NCI-H1417 (cell line): Measurements from ENCODE around the gene DLEC1.
"Not testable (repeated sequence)": the region's sequence is repeated elsewhere in the genome, so short reads cannot be mapped to it uniquely, and the experiment has no call there.

Experiments used
- DNase-seq, 3 experiments: peaks; one replicate each; lab custom pipeline; 2025; lab: John Stamatoyannopoulos, UW

Gene DLEC1

DNA sequence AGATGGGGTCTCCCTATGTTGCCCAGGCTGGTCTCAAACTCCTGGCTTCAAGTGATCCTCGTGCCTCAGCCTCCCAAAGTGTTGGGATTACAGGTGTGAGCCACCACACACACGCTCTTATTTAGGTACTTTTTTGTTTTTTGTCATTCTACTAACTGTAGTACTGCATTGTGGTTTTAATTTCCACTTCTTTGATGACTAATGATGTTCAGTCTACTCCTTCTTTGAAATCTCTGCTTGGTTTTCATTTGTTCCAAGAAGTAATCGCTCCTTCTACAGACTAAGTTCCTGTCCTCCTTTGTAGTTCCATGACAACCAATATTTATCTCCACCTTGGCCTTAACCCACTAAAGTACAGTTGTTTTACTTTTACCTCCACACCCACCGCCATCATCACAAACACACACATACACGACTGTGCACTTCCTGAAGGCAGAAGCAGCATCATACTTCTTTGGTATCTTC, 529 bp upstream of the DLEC1 start:
- no peak for DNase-seq

DNA sequence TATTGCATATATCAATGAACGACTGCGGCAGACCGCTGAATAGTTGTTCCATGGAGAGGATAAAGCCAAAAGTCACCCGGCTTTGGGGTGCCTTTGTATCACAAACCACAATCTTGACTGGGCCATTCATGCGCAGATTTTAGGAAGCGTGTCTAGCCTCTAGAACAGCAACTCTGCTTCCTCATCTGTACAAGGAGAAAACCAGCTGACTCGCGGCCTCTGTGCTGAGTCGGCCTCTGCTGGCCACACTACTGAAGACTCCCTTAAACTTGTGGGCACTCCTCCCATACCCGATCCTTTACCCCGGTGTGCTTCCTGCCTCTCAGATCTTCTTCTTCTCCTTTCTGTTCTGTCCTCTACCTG, 872 bp downstream of the DLEC1 start:
- DNase-seq: peak in 1 of 3 experiments; percentile 28

DNA sequence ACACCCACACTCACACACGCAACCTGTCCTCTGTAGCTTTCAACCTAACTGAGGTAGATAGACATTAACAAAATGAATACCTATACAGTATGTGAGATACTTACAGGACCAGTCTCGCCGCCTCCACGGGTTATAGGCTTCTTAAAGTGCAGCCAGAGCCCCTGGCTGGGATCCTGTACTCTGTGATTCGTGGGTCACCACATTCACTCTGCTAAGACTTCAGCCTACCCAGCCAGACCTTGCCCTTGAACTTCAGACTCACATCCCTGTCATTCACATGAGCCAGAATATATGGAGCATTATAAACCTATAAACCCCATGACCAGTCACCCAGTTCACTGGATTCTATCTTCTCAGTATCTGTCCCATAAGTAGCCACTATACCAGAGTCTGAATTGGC, 1.4 kb downstream of the DLEC1 start:
- DNase-seq: no peak

DNA sequence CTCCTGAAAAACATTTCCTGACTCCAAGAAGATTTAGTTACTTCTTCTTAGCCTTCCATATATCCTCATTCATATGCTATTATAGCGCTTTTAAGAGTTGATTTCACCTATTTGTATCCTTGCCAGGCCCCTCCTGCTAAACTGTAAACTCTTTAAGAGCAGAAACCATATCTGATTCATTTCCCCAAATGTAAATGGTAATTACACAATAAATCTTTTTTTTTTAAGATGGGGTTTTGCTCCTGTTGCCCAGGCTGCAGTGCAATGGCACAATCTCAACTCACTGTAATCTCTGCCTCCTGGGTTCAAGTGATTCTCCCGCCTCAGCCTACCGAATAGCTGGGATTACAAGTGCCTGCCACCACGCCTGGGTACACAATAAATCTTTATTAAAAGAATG, 4.5 kb downstream of the DLEC1 start:
- DNase-seq: no peak

DNA sequence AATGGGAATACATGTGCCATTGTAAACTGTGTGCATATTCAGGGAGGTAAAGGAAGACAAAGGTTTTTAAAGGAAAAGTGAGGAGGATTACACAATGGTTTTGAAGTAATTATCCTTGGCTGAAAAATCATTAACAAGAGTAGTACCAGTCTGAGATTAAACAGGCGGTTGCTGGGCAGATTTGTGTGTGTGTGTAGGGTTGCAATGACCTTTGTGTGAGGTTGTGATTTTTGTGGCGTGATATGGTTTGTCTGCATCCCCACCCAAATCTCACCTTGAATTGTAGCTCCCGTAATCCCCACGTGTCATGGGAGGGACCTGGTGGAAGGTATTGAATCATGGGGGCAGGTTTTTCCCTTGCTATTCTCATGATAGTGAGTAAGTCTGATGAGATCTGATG, 7.0 kb downstream of the DLEC1 start:
- no peak for DNase-seq

DNA sequence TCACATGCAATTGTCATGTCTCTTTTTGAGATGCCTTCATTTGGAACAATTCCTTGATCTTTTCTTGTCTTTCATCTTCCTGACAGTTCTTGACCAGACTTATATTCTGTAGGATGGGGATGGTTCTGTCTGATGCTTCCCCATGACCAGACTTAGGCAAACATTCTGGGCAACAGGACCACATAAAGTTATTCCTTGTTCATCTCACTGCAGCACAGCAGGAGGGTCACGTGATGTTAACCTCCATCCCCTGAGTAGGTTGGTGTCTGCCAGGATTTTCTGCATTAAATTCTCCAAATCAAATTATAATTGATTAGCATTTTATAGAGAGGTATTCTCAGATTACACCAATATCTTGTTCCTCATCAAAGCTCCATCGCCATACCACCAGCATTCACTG, 7.8 kb downstream of the DLEC1 start:
- no peak for DNase-seq

DNA sequence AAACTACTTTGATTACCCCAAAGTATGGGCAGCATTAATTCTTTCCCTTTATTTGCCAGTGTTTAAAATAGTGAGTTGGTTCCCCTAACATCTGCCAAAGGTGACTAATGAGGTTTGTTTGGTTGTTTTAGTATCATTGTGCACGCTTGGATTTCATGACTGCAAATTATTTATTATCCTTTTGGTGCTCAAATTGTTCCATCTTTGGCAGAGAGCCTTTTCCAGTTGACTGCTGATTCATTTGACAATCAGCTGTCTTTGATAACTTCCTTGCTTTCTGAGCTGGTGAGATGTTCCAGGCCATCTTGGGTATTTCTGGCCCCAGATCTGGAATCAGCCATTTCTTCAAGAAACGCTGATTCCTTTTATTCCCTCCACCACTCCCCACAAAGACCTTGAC, 8.9 kb downstream of the DLEC1 start:
- no peak for DNase-seq

DNA sequence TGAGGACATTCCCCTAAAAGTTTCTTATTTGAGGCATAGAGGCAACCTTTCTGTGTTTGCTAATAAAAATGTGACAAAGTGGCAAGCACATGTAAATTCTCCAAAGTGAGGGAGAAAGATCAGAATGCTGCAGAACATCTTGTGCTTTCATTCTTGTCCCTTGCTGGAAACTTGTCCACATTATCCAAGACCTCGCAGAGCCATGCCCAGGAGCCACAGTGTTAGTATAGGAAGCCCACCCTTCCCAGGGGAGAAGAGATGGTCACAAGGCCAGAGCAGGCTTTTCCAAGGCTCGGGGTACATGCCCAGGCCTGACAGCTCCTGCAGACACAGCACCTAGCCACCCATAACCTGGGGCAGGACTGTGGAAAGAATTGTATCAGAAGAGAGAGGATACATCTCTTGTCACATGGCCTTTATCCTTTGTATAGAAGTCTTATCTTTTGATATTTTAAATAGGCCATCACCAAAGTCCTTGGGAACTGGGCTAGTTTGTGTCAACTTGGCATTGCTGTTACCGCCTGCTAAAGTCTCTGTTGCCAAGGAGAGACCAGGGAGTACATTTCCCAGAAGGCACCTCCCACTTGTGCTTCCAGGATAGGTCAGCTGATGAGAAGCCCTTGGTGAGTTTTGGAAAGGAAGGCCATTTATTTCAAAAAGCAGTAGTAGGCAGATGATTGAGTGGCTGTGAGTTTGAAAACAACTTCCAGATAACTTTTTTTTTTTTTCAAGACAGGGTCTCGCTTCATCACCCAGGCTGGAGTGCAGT, 10.5 kb downstream of the DLEC1 start:
- DNase-seq: no peak

DNA sequence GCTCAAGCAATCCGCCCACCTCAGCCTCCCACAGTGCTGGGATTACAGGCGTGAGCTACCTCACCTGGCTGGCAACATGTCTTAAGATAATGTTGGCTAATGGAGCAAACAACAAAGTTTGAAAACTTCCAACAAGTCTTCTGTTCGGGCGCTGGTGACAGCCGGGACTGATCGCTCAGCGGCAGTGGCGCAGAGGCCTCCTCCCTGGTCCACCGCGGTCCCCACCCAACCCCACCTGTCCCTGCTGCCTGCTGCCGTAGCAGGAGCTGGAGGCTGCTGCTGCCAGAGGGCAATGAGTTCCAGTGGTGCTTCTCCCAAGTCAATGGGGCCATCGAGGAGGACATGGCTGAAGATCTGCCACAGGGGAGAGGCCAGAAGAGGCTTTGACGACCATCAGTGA, 12.1 kb downstream of the DLEC1 start:
- no peak for DNase-seq

DNA sequence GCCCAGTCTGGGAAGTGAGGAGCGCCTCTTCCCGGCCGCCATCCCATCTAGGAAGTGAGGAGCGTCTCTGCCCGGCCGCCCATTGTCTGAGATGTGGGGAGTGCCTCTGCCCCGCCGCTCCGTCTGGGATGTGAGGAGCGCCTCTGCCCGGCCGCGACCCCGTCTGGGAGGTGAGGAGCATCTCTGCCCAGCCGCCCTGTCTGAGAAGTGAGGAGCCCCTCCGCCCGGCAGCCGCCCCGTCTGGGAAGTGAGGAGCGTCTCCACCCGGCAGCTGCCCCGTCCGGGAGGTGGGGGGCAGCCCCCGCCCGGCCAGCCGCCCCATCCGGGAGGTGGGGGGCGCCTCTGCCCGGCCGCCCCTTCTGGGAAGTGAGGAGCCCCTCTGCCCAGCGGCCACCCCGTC, 14.3 kb downstream of the DLEC1 start:
- DNase-seq: not testable (repeated sequence)

DNA sequence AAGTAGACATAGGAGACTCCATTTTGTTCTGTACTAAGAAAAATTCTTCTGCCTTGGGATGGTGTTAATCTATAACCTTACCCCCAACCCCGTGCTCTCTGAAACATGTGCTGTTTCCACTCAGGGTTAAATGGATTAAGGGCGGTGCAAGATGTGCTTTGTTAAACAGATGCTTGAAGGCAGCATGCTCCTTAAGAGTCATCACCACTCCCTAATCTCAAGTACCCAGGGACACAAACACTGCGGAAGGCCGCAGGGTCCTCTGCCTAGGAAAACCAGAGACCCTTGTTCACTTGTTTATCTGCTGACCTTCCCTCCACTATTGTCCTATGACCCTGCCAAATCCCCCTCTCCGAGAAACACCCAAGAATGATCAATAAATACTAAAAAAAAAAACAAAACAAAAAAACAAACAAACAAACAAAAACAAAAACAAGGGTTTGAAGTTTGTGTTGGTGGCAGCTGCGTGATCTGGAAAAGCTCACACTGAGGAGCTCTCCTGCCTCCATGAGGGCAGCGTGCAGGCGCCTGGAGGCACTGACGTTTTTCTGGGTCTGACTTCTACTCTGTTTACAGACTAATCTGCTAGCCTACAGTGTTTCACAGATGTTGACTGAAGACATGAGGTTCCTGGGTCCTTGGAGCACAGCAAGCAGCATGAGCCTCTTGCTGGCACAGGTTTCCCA, 14.9 kb downstream of the DLEC1 start:
- not testable (repeated sequence) for DNase-seq

DNA sequence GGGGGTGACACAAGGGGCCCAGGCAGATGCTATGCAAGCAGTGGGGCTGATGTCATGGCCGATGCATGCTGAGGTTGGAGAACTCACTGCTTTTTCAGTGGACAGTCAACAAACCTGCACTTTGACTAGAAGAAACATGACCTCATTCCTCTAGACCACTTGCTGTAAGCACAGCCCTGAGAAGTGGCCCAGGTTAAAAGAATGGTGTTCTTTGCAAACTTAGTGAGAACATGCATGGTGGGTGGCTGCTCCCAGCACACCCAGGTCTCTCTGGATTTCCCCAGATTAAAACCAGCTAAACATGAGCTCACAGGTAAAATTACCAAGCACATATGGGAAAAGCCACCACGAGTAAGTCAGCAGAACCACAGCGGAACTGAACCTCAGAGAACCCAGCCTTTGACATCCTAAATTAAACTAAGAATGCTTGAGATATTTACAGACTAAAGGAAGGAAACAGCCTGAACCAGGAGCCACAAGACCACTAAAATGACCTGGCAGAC, 15.5 kb downstream of the DLEC1 start:
- no peak for DNase-seq

DNA sequence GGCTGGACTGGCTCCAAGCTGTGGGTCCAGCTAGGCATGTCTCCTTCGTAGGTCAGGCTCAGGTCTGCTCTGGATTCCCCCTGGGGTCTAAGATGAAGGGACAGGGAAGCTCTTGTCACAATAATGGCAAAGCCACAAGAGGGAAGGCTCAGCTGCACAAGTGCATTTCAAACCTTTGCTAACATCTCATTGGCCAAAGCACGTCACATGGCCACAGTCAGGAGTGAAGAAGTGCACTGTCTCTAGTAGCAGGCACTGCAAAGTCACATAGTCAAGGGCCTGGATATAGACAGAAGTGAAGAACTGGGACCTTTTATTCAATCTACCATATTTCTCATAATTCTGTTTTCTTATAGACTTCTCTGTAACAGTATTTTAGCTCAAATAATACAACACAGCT, 20.1 kb downstream of the DLEC1 start:
- peak in 1 of 3 experiments; percentile 4 for DNase-seq

DNA sequence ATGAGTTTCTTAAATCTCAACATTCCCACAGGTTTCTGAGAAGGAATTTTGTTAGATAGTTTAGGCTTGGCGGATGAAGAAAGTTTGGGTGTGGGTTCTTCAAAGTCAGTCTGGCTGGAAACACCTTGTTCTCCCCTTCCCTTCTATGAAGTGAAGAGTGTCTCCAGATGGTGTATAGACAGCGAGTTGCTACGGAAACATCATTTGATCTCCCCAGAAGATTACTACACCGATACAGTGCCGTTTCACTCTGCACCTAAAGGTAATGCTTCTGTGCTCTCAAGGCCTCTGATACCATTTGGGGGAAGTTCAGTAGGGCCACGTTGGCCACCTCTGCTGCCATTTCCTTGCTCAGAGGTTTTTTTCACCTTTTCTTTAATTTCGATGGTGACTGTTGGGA, 20.6 kb downstream of the DLEC1 start:
- DNase-seq: no peak

DNA sequence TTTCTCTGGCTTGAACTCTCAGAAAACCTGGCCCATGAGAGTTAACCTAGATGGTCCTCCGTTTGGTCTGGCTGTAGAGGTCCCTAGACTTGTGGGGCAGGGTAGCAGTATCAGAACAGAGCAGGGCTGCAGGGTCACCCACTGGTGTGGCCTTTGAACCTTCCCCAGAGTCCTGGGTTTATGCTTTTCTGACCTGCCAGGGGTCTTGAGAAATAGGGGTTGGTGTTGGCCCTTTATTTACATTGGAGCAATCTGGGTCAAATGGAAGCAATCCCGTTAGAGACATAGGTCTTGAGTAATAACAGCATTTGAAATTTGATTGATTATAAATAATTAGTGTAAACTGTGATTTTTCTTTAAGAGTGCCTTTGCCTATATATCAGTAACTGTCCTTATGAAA, 23.8 kb downstream of the DLEC1 start:
- DNase-seq: no peak

DNA sequence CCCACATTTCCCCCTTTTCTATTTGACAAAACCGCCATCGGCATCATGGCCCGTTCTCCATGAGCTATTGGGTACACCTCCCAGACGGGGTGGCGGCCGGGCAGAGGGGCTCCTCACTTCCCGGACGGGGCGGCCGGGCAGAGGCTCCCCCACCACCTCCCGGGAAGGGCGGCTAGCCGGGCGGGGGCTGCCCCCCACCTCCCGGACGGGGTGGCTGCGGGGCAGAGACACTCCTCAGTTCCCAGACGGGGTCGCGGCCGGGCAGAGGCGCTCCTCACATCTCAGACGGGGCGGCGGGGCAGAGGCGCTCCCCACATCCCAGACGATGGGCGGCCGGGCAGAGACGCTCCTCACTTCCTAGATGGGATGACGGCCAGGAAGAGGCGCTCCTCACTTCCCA, 25.4 kb downstream of the DLEC1 start:
- not testable (repeated sequence) for DNase-seq

DNA sequence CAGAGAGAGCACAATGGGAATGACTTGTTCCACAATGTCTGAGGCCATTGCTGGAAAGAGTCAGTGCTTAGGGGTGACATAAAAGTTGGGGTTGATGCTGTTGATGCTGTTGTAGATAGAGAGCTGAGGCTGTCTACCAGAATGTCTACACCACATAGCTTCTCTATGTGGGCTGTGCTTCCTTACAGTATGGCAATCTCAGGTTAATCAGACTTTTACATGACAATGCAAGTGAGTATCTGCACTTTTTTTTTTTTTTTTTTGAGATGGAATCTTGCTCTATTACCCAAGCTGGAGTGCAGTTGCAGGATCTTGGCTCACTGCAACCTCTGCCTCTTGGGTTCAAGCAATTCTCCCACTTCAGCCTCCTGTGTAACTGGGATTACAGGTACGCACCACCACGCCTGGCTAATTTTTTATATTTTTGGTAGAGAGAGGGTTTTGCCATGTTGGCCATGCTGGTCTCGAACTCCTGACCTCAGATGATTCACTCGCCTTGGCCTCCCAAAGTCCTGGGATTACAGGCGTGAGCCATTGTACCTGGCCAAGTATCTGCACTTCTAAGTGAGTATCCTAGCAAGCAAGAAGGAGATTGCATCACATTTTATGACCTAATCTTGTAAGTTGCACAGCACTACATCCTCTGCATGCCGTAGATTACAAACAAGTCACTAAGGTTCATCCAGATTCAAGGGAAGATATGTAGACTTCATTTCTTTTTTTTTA, 28.7 kb downstream of the DLEC1 start:
- no peak for DNase-seq

DNA sequence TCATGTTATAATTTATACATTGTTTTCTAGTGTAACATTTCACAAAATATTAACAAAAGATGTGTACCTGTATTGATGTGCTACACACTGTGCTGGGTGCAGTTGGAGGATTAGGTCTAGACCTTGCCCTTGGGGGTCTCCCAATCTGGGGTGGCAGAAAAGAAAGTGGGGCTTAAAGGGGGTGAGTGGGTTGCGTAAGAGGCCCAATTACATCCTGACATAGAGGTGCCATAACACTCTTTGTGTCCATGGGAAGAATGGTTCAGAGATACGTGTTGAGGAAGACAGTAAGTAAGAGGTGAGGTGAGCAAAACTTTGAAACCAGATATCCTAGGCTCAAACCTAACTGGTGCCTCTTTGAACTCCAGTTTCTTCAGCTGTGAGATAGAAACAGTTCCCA, 31.0 kb downstream of the DLEC1 start:
- DNase-seq: no peak

DNA sequence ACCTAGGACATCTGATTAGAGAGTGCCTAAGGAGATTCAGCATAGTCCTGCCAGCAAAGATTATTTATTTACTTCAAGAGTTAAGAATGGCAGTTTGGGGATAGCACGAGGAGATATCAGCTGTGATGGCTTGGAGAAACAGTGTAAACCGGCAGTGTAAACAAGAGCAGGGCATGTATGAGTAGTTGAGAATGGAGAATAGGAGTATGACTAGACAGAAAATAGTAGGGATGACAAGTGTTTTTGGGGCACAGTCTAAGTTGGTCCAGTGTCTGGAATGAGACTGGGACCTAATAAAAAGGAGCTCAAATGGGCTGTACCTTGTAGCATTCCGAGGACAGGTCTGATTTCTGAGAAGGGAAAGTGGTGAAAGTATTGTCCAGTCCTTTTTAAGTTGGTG, 38.1 kb downstream of the DLEC1 start:
- DNase-seq: not testable (repeated sequence)

DNA sequence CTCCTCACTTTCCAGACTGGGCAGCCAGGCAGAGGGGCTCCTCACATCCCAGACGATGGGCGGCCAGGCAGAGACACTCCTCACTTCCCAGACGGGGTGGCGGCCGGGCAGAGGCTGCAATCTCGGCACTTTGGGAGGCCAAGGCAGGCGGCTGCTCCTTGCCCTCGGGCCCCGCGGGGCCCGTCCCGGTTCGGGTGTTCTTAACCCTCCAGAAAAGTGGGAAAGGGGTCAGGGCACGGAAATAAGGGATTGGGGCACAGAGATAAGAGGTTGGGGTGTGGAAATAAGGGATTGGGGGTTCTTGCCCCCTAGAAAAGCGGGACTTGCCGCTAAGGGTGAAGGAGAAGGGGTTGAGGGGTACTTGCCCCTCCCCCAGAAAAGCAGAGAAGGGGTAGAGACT, 43.3 kb downstream of the DLEC1 start:
- DNase-seq: not testable (repeated sequence)

DNA sequence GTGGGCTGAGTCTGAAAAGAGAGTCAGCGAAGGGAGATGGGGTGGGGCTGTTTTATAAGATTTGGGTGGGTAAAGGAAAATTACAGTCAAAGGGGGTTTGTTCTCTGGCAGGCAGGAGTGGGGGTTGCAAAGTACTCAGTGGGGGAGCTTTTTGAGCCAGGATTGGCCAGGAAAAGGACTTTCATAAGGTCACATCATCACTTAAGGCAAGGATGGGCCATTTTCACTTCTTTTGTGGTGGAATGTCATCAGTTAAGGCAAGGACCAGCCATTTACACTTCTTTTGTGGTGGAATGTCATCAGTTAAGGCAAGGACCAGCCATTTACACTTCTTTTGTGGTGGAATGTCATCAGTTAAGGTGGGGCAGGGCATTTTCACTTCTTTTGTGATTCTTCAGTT, 44.2 kb downstream of the DLEC1 start:
- not testable (repeated sequence) for DNase-seq

DNA sequence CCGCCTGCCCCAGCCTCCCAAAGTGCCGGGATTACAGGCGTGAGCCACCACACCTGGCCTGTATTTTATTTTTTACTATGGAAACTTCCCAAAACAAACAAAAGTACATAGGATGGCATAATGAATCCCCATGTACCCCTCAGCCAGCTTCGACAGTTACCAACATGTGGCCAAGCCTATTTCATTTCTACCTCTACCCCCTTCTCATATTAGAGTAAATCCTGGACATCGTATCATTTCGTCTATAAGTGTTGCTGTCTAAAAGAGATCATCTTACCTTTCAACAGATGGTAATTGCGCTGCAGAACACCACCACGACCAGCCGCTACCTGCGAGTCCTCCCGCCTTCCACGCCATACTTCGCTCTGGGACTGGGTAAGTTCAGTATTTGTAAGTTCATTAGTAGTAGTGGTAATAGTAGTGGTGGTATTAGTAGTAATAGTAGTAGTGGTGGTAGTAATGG, 44.9 kb downstream of the DLEC1 start:
- DNase-seq: no peak
